Endodermal cell (in vitro differentiated cells): ENCODE results near the gene NASP. TPM values are rescaled to one million over a fixed set of nuclear protein-coding genes. Genes with fewer than 3 reads are reported as not detected.

Experiments
- DNase-seq: peaks from one replicate; pipeline ENCODE4 v3.0.0-alpha.2; 2017
- H3K27ac ChIP-seq: 2 replicates; pipeline ENCODE4 v1.5.1; 2013; ENCODE audit warnings: mild to moderate bottlenecking, low read depth, low read length, moderate library complexity
- H3K27me3 ChIP-seq: 2 replicates; pipeline ENCODE4 v1.6.1; 2013; ENCODE audit warnings: mild to moderate bottlenecking, low read length, moderate library complexity; ENCODE audit not compliant: insufficient read depth, control insufficient read depth, poor library complexity, severe bottlenecking
- H3K36me3 ChIP-seq: 2 replicates; pipeline ENCODE4 v1.7.0; 2013; ENCODE audit warnings: mild to moderate bottlenecking, low read length, moderate library complexity; ENCODE audit not compliant: control insufficient read depth, insufficient read depth
- H3K4me1 ChIP-seq: one replicate; pipeline ENCODE4 v1.7.0; 2013; ENCODE audit warnings: low read length; ENCODE audit not compliant: control insufficient read depth, insufficient read depth
- H3K4me3 ChIP-seq: 2 replicates; pipeline ENCODE4 v1.5.1; 2013; ENCODE audit warnings: mild to moderate bottlenecking, low read length, moderate library complexity
- H3K9ac ChIP-seq: 2 replicates; pipeline ENCODE4 v1.6.1; 2013; ENCODE audit warnings: mild to moderate bottlenecking, low read length, moderate library complexity; ENCODE audit not compliant: poor library complexity, severe bottlenecking; ENCODE audit errors: extremely low read depth
- H3K9me3 ChIP-seq: 2 replicates; pipeline ENCODE4 v1.6.1; 2013; ENCODE audit warnings: mild to moderate bottlenecking, low read length, moderate library complexity; ENCODE audit not compliant: control insufficient read depth
- H3K27ac Mint-ChIP-seq: 2 replicates; pipeline ENCODE4 v1.8.0; 2020; ENCODE audit warnings: mixed read lengths
- H3K27me3 Mint-ChIP-seq: 2 replicates; pipeline ENCODE4 v1.8.0; 2021; ENCODE audit warnings: mild to moderate bottlenecking, mixed read lengths; ENCODE audit not compliant: insufficient read depth
- H3K36me3 Mint-ChIP-seq: 2 replicates; pipeline ENCODE4 v1.8.0; 2020; ENCODE audit warnings: low read depth, mixed read lengths
- H3K4me1 Mint-ChIP-seq: 2 replicates; pipeline ENCODE4 v1.8.0; 2020; ENCODE audit warnings: mixed read lengths
- H3K4me3 Mint-ChIP-seq: 2 replicates; pipeline ENCODE4 v1.8.0; 2020; ENCODE audit warnings: mild to moderate bottlenecking, moderate library complexity, mixed read lengths
- H3K9me3 Mint-ChIP-seq: 2 replicates; pipeline ENCODE4 v1.8.0; 2020; ENCODE audit warnings: mild to moderate bottlenecking, mixed read lengths
- WGBS, 2 experiments: methylation state at CpG; one replicate each; pipeline versions ENCODE4 v1.1.5 to v1.1.7; 2013; ENCODE audit warnings: missing lambda C conversion rate in 2 of 2, mixed read lengths in 1 of 2; ENCODE audit not compliant: insufficient coverage in 1 of 2, insufficient read length in 1 of 2; 5-methylcytosine and 5-hydroxymethylcytosine counted together
- total RNA-seq, 2 donors: library from RNA; stranded (reverse); fragmentation: NEBNext Ultra II Directional in 1 of 2; extraction: Animal tissue kit (Norgen Biotek cat#: 25700) in 1 of 2; gene quantifications; 2 replicates in 1 of 2; 3 replicates in 1 of 2; pipeline ENCODE4 v1.2.1, GENCODE V29; 2021
- TF ChIP-seq, protein P1 (sequence below): fragments of 200-600 bp; sonication (generic); conservative IDR thresholded peaks from 2 replicates; pipeline ENCODE4 v1.5.0; 2021; ENCODE audit warnings: antibody characterized with exemption, mild to moderate bottlenecking

Gene NASP
- total RNA-seq, 2 donors from 2014 or later = 368 to 385 TPM

- Mint-ChIP-seq H3K4me1 (no peaks in the 10 kb centered on the region), H3K27me3 (no peaks in the 10 kb centered on the region), H3K27ac (no peak overlapping the region), H3K4me3 (no peak overlapping the region), H3K36me3 (peaks cover 81% of the 10 kb centered on the region), H3K9me3 (no peaks in the 10 kb centered on the region)
- Histone ChIP-seq H3K27me3 (no peaks in the 10 kb centered on the region), H3K4me1 (no peaks in the 10 kb centered on the region), H3K36me3 (peaks cover 91% of the 10 kb centered on the region), H3K27ac (no peak overlapping the region), H3K9me3 (no peaks in the 10 kb centered on the region), H3K4me3 (no peak overlapping the region), H3K9ac (no peak overlapping the region)
- TF ChIP-seq, protein P1, sequence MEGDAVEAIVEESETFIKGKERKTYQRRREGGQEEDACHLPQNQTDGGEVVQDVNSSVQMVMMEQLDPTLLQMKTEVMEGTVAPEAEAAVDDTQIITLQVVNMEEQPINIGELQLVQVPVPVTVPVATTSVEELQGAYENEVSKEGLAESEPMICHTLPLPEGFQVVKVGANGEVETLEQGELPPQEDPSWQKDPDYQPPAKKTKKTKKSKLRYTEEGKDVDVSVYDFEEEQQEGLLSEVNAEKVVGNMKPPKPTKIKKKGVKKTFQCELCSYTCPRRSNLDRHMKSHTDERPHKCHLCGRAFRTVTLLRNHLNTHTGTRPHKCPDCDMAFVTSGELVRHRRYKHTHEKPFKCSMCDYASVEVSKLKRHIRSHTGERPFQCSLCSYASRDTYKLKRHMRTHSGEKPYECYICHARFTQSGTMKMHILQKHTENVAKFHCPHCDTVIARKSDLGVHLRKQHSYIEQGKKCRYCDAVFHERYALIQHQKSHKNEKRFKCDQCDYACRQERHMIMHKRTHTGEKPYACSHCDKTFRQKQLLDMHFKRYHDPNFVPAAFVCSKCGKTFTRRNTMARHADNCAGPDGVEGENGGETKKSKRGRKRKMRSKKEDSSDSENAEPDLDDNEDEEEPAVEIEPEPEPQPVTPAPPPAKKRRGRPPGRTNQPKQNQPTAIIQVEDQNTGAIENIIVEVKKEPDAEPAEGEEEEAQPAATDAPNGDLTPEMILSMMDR = no peak
- DNase-seq = no peak
- WGBS, 2 experiments = 98 to 100% methylated on average over 1 to 3 of the region's 3 CpGs
Measured at GRCh38 chr1:45656573-45657226, 72.9 kb downstream of the NASP start.

DNA sequence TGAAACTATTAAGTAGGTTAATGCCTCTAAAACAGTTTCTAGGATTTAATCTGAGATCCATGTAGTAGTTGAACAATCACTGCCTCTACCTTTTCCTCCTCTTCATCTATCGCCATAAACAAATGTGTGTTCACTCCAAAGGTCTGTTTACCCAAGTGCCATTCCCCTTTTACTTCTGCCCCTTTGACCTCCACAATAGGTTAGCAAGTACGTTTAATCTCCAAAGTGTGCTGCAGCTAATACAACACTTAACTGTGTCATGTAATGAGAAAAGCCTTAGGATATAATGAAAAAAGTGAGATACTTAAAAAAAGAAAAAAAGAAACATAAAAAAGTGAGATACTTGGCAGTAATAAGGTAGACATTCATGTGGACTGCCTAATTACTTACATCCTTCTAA lies 74.3 kb downstream of the NASP start:
- Histone ChIP-seq H3K27me3 (no peaks in the 10 kb centered on the region), H3K27ac (no peak overlapping the region), H3K9ac (no peak overlapping the region), H3K4me3 (no peak overlapping the region), H3K4me1 (no peaks in the 10 kb centered on the region), H3K9me3 (no peaks in the 10 kb centered on the region), H3K36me3 (peaks cover 77% of the 10 kb centered on the region)
- Mint-ChIP-seq H3K4me3 (no peak overlapping the region), H3K27ac (no peak overlapping the region), H3K9me3 (no peaks in the 10 kb centered on the region), H3K36me3 (peaks cover 70% of the 10 kb centered on the region), H3K27me3 (no peaks in the 10 kb centered on the region), H3K4me1 (no peaks in the 10 kb centered on the region)
- WGBS, 2 experiments = 97 to 100% methylated on average over 1 to 2 of the region's 2 CpGs
- no peak for DNase-seq
- TF ChIP-seq, protein P1 = no peak

DNA sequence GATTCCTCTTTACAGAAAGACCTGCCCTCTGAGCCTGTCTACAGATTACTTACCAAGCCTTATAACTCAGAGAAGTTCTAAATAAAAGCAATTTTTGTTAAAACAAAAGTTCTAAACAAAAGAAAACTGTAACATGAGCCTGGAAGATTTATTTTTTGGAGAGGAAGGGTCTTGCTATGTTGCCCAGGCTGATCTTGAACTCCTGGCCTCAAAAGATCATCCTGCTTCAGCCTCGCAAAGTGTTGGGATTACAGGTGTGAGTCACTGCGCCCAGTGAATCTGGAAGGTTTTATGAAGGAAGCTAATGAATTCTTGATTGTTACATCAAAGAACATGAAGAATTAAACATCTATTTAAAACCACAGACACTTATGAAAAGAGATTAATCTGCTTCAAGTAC lies 75.4 kb downstream of the NASP start:
- peaks cover 67% of the 10 kb centered on the region for H3K36me3 ChIP-seq

More for the DNA sequence above, 75.4 kb downstream of the NASP start:
- Histone ChIP-seq H3K27ac (no peak overlapping the region), H3K27me3 (no peaks in the 10 kb centered on the region), H3K9me3 (no peaks in the 10 kb centered on the region), H3K9ac (no peak overlapping the region), H3K4me1 (no peaks in the 10 kb centered on the region), H3K4me3 (no peak overlapping the region)
- no peaks in the 10 kb centered on the region for H3K9me3 Mint-ChIP-seq
- no peak for DNase-seq
- H3K27me3 Mint-ChIP-seq = no peaks in the 10 kb centered on the region
- H3K27ac Mint-ChIP-seq = no peak overlapping the region
- 80 to 100% methylated on average over 1 to 2 of the region's 2 CpGs for whole genome bisulfite sequencing, 2 experiments
- H3K36me3 Mint-ChIP-seq = peaks cover 73% of the 10 kb centered on the region
- no peaks in the 10 kb centered on the region for H3K4me1 Mint-ChIP-seq
- TF ChIP-seq, protein P1 = no peak
- no peak overlapping the region for H3K4me3 Mint-ChIP-seq
